Skeletal muscle cell (primary cell): Measurements from ENCODE around the gene FTCD.
"Not testable (repeated sequence)": the region's sequence is repeated elsewhere in the genome, so short reads cannot be mapped to it uniquely, and the experiment has no call there.

Experiments used
- DNase-seq: peaks from one replicate; pipeline ENCODE4 v3.0.0-alpha.2; 2010; ENCODE audit warnings: low read depth
- H3K4me3 ChIP-seq: 2 replicates; pipeline ENCODE4 v1.5.1; 2011; ENCODE audit warnings: low read depth, mild to moderate bottlenecking, control low read depth, low read length, moderate library complexity

Gene FTCD

DNA sequence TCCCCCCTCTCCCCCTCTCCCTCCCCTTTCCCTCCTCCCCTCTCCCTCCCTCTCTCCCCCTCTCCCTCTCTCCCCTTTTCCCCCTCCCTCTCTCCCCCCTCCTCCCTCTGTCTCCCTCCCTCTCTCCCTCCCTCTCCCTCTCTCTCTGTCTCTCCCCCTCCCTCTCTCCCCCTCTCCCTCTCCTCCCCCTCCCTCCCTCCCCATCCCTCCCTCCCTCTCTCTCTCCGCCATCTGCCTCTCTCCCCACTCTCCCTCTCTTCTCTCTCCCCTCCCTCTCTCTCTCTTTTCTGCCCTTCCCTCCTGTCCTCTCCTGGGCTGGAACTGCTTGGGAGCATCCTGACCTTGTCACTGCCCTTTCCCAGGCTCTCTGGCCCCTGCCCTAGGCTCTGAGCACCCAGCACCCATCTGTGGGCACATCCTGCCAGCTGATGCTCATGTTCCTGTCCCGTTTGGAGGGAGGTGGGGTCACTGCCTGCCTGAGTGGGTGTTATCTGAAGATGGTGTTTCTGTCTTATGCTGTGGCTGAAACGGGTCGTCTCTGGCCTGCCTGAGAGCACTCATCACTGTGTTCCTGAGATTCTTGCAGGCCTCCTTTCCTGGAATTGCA, 10.8 kb downstream of the FTCD start:
- no peak overlapping the region for H3K4me3 ChIP-seq
- no peak for DNase-seq

DNA sequence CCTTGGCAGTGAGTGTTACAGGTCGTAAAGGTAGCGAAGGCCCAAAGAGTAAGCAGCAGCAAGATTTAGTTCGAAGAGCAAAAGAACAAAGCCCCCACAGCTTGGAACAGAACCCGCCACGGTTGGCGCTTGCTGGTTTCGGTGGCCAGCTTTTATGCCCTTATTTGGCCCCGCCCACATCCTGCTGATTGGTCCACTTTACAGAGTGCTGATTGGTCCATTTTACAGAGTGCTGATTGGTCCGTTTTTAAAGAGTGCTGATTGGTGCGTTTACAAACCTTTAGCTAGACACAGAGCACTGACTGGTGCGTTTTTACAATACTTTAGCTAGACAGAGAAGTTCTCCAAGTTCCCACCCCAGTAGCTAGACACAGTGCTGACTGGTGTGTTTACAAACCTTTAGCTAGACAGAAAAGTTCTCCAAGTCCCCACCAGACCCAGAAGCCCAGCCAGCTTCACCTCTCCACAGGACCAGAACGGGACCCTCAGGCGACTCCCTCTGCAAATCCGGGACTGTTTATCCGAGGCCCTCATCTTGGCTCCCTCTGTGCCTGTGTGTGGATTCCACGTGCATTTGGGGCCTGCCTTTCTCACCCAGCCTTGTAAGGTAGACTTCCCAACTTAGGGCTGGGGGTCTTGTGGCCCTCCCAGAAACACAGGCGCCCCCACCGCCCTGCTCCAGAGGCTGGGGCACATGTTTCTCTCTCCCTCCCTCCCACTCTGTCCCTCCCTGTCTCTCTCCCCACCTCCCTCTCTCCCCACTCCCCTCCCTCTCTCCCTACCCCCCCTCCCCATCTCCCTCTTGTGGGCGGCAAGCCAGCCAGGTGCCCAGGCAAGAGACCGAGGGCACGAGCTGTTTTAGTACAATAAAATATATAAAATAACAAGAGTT, 12.6 kb downstream of the FTCD start:
- no peak for DNase-seq

DNA sequence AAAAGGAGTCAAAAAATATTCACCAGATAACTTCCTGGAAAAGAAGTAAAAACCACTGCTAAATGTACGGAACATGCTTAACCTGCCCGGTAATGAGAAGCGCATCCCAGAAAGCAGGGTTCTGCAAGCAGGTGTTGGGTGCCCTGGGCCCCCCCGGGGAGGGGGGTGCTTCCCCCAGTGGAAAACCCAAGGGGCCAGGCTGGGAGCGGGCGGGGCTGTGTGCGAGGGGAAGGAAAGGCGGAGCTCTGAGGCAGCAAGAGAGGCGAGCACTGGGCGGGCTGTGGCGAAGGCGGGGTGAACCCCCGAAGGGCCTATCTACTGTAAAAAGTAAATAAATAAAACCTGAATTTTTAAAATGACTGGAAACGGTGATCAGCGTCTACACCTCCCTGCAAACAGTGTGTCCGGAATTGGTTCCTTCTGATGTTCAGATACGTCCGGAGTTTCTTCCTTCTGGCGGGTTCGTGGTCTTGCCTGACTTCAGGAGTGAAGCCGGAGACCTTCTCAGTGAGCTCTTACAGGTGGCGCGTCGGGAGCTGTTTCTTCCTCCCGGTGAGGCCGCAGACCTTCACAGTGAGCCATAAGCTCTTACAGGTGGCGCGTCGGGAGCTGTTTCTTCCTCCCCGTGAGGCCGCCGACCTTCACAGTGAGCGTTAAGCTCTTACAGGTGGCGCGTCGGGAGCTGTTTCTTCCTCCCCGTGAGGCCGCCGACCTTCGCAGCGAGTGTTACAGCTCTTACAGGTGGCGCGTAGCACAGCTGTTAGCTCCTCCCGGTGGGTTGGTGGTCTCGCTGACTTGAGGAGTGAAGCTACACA, 13.4 kb downstream of the FTCD start:
- H3K4me3 ChIP-seq, result no peak overlapping the region
- no peak for DNase-seq

More for the DNA sequence above, 12.6 kb downstream of the FTCD start:
- H3K4me3 ChIP-seq, result no peak overlapping the region

- H3K4me3 ChIP-seq, DNase-seq: not testable (repeated sequence)
Observed at GRCh38 chr21:46140352-46141003, 14.9 kb downstream of the FTCD start.

- H3K4me3 ChIP-seq, result no peak overlapping the region
- no peak for DNase-seq
Observed at GRCh38 chr21:46139686-46140085, 15.7 kb downstream of the FTCD start.

DNA sequence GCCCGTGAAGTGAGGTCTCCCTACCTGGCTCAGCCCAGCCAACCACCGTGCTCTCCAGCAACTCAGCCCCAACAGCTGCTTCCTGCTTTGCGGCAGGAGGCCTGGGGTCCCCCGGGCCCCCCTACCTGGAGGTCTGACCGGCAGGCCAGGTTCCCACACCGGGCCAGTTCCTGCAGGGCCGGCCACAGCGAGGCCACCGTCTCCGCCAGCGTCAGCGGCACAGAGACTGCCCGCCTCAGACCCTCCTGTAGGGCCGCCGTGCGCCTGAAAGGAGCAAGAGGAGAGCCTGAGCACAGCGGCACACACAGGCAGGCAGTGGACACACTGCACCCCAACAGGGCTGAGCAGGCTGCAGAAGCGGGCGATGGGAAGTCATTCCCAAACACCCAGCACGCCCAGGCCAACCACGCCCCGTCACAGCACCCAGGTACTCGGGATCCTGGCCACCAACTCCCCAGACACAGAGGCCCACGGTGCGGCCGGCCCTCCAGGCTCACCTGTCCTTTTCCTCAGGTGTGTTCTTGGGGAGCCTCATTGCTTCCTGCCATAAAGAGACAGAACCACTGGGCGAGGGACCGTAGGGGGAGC, 16.9 kb downstream of the FTCD start:
- no peak overlapping the region for H3K4me3 ChIP-seq
- no peak for DNase-seq

DNA sequence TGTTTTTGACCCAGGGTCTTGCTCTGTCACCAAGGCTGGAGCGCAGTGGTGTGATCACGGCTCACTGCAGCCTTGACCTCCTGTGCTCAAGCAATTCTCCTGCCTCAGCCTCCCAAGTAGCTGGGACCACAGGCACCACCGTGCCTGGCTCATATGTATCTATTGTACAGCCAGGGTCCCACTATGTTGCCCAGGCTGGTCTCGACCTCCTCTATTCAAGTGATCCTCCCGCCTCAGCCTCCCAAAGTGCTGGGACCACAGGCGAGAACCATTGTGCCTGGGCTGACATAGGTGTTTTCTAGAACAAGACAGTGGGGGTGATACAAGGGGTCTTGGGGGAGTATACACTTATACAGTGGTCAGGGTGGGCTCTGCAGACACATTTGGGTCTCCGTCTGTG, 17.5 kb downstream of the FTCD start:
- DNase-seq, result no peak
- no peak overlapping the region for H3K4me3 ChIP-seq

GRCh38 chr21:46136739-46137349, 18.5 kb downstream of the FTCD start:
- H3K4me3 ChIP-seq, result no peak overlapping the region
- DNase-seq, result no peak

DNA sequence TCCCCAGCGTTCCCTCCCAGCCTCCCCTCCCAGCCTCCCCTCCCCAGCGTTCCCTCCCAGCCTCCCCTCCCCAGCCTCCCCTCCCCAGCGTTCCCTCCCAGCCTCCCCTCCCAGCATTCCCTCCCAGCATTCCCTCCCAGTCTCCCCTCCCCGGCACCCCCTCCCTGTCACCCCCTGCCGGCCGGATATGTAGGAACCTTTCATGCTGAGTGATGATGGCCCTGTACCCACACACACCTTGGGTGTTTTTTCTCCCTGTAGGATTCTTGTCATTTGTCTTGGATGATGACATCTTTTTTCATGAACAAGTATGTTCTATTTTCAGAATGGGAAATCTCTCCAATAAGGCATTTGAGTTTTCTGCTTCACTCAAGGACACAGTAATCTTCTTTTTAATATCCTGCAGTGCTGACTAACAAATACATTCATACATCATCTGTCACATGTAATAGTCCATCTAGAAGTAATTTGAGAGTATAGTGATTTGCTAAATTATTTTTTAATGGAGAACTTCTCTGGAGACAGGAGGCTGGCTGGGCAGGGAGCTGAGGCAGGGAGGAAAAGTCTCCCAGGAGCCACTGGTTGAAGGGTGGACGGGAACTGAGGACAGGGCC, 19.5 kb downstream of the FTCD start:
- no peak overlapping the region for H3K4me3 ChIP-seq
- DNase-seq, result no peak

DNA sequence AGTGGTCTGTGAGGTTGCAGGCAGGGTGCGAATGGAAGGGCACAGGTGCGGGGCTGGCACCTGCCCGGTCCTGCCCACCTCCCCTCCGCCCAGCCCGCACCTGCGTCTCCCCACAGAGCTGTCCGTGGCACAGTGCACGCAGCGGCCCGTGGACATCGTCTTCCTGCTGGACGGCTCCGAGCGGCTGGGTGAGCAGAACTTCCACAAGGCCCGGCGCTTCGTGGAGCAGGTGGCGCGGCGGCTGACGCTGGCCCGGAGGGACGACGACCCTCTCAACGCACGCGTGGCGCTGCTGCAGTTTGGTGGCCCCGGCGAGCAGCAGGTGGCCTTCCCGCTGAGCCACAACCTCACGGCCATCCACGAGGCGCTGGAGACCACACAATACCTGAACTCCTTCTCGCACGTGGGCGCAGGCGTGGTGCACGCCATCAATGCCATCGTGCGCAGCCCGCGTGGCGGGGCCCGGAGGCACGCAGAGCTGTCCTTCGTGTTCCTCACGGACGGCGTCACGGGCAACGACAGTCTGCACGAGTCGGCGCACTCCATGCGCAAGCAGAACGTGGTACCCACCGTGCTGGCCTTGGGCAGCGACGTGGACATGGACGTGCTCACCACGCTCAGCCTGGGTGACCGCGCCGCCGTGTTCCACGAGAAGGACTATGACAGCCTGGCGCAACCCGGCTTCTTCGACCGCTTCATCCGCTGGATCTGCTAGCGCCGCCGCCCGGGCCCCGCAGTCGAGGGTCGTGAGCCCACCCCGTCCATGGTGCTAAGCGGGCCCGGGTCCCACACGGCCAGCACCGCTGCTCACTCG, 23.3 kb downstream of the FTCD start:
- H3K4me3 ChIP-seq, result no peak overlapping the region
- no peak for DNase-seq

DNA sequence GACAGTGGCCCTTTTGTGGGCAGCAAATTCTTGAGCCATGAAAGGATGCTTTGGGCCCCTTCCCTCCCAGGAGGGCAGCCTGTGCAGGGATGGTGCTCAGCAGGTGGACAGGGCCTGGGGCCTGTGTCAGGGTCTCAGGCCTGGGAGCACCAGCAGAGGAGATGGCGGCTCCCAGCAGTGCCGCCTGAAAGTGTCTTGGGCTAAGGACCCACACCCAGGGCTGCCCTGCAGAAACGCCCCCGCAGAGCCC, 23.9 kb downstream of the FTCD start:
- H3K4me3 ChIP-seq, result no peak overlapping the region
- DNase-seq, result no peak

DNA sequence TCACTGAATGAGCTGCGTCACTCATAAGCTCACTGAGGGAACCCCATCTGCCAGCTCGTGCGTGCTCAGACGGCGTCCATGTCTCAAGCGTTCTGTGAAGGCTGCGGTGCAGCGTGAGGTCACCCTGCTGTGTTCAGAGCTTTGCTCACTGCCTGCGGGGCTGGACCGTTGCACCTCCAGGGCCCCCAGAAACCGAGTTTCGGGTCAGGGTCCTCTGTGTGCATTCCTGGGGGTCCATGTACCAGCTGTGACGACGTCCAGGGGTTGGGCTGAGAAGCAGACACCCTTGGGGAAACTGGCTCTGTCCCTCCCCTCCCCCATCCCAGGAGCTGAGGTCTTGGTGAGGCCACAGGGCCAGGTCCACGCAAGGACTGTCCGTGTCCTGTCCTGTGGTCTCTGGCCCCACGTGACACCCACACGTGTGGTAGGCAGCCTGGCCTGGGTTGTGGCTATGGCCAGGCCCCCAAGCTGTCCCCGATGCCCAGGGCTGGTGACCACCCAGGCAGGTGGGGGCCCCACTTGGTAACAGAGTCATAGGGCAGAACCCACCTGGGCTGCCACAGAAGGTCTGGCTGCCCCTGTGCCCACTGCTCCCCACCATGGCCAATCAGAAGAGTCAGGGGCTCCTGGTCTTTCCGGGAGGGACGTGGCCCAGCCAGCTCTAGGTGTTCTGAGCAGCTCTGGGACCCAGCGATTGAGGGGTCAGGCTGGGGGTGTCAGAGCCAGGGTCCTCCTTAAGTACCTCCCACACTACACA, 24.4 kb downstream of the FTCD start:
- no peak for DNase-seq
- no peak overlapping the region for H3K4me3 ChIP-seq

- no peak overlapping the region for H3K4me3 ChIP-seq
- DNase-seq, result no peak
Observed at GRCh38 chr21:46129846-46130651, 25.3 kb downstream of the FTCD start.

DNA sequence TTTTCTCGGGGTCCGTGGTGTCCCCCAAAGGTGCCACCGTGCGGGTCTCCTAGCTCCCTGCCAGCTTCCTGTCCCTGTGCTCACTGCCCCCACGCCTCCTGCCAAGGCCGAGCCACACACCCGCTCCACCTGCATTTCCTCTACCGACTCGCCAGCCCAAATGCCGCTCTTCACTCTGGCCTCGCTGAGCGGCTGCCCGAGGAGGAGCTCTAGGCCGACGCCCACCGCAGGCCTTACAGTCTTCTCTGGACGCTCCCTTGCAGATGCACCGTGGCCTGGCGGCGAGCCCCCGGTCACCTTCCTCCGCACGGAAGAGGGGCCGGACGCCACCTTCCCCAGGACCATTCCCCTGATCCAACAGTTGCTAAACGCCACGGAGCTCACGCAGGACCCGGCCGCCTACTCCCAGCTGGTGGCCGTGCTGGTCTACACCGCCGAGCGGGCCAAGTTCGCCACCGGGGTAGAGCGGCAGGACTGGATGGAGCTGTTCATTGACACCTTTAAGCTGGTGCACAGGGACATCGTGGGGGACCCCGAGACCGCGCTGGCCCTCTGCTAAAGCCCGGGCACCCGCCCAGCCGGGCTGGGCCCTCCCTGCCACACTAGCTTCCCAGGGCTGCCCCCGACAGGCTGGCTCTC, 26.3 kb downstream of the FTCD start:
- no peak overlapping the region for H3K4me3 ChIP-seq
- DNase-seq, result no peak

- DNase-seq, result no peak
- no peak overlapping the region for H3K4me3 ChIP-seq
Observed at GRCh38 chr21:46128106-46128932, 27.1 kb downstream of the FTCD start.
